ENCODE measurements around the gene TTLL13. TPM values are rescaled to one million over a fixed set of nuclear protein-coding genes. Genes with fewer than 3 reads are reported as not detected.
"Not testable (repeated sequence)": the region's sequence is repeated elsewhere in the genome, so short reads cannot be mapped to it uniquely, and the experiment has no call there.

TTLL13 gene
- total and polyA plus RNA-seq, 7 donors = 0.03 to 0.69 (median 0.08) TPM; not detected in 2

DNA sequence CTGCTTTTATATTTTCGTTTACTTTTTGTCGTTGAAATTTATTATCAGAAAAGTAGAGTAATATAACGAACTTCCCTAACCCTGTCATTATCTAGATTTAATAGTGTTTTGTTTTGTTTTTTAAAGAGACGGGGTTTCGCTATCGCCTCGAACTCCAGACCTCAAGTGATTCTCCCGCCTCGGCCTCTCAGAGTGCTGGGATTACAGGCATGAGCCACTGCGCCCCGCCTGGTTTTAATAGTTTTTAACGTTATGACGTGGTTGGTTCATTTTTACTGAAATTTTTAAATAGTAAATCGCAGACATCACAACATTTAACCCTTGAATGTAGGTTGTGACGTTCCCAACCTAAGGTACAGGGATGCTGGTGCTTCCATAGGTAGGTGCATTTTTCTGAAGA is 17.1 kb downstream of the TTLL13 start:
- intact Hi-C loops (cut with DNase I) = no loop called here
- Histone ChIP-seq H3K4me3 (peak overlapping the region; percentile 92), H3K27ac (peak overlapping the region; percentile 100), H3K36me3 (ENCODE audit: insufficient read depth in 1 of 2, low read depth in 1 of 2) (peaks cover 0 to 45% of the 10 kb centered on the region in 2 donors), H3K27me3 (ENCODE audit: insufficient read depth in 3 of 3, low read length in 2 of 3) (no peaks in the 10 kb centered on the region), H3K4me1 (peaks cover 53% of the 10 kb centered on the region), H3K9me3 (no peaks in the 10 kb centered on the region)
- TF ChIP-seq CTCF (IDR thresholded peaks at IDR 0.05) = no peak
- DNase-seq (no peak), ATAC-seq (no peak)
- WGBS, 3 donors = 9 to 13% (median 10%) methylated on average over 15 of the region's 15 CpGs

- ATAC-seq (no peak), DNase-seq (no peak)
- no peak for TF ChIP-seq CTCF (IDR thresholded peaks at IDR 0.05)
- H3K27ac ChIP-seq = peak overlapping the region; percentile 48
- intact Hi-C loops (cut with DNase I) = no loop called here
- H3K27me3 ChIP-seq (ENCODE audit: insufficient read depth in 3 of 3, low read length in 2 of 3) = no peaks in the 10 kb centered on the region
- peaks cover 71% of the 10 kb centered on the region for H3K4me1 ChIP-seq
- peak overlapping the region; percentile 92 for H3K4me3 ChIP-seq
- WGBS, 3 donors = 32 to 55% (median 47%) methylated on average over 1 of the region's 1 CpG
- peaks cover 0 to 64% of the 10 kb centered on the region in 2 donors for H3K36me3 ChIP-seq (ENCODE audit: insufficient read depth in 1 of 2, low read depth in 1 of 2)
- no peaks in the 10 kb centered on the region for H3K9me3 ChIP-seq
Observed at GRCh38 chr15:90268415-90268814, 19.1 kb downstream of the TTLL13 start.

- TF ChIP-seq CTCF (IDR thresholded peaks at IDR 0.05) = no peak
- no peaks in the 10 kb centered on the region for H3K9me3 ChIP-seq
- no peaks in the 10 kb centered on the region for H3K27me3 ChIP-seq (ENCODE audit: insufficient read depth in 3 of 3, low read length in 2 of 3)
- no peak for DNase-seq
- H3K27ac ChIP-seq = peak overlapping the region; percentile 85
- 43 to 52% (median 46%) methylated on average over 10 of the region's 10 CpGs for WGBS, 3 donors
- H3K36me3 ChIP-seq (ENCODE audit: insufficient read depth in 1 of 2, low read depth in 1 of 2) = peaks cover 5 to 71% of the 10 kb centered on the region in 2 donors
- peak; percentile 75 to 84 (median 83) for ATAC-seq
- peak overlapping the region; percentile 39 for H3K4me3 ChIP-seq
- H3K4me1 ChIP-seq = peaks cover 67% of the 10 kb centered on the region
- intact Hi-C loops (cut with DNase I) = no loop called here
Observed at GRCh38 chr15:90270502-90271150, 21.3 kb downstream of the TTLL13 start.

DNA sequence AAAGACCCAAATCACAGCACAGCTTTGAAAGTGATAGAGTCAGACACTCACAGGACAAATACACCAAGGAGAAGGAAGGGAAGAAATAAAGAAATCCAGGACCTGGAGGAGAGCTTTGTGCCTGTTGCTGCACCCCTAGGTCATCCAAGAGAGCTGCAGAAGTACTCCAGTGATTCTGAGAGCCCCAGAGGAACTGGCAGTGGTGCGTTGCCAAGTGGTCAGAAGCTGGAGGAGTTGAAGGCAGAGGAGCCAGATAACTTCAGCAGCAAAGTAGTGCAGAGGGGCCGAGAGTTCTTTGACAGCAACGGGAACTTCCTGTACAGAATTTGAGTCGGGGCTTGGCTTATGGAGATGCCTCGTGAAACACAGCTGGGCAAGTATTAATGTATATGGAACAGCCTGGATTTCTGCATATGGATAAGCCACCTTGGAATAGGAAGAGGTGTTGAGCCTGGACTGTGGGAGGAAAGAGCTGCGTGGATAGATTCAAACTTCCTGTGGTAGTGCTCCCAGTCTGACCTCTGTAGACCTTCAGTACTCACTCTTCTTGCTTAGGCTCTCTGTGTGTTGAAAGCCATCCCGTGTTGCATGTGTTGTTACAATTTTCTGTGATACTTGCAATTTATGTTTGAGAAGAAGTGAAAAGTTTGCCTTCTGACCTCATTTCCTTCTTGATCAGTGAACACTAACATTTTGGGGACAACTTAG is 22.3 kb downstream of the TTLL13 start:
- intact Hi-C loops (cut with DNase I) = no loop called here
- DNase-seq (no peak), ATAC-seq (peak in 3 of 4 donors; percentile 27 to 55 (median 43))
- Histone ChIP-seq H3K27me3 (ENCODE audit: insufficient read depth in 3 of 3, low read length in 2 of 3) (no peaks in the 10 kb centered on the region), H3K4me3 (peak overlapping the region; percentile 39), H3K4me1 (peaks cover 67% of the 10 kb centered on the region), H3K36me3 (ENCODE audit: insufficient read depth in 1 of 2, low read depth in 1 of 2) (peaks cover 5 to 71% of the 10 kb centered on the region in 2 donors), H3K9me3 (no peaks in the 10 kb centered on the region), H3K27ac (peak overlapping the region; percentile 85)
- TF ChIP-seq CTCF (IDR thresholded peaks at IDR 0.05) = no peak
- WGBS, 3 donors = 36 to 57% (median 40%) methylated on average over 7 of the region's 7 CpGs

- H3K27ac ChIP-seq; H3K9me3 ChIP-seq; H3K4me3 ChIP-seq; intact Hi-C loops (cut with DNase I); ATAC-seq; H3K36me3 ChIP-seq (ENCODE audit: insufficient read depth in 1 of 2, low read depth in 1 of 2); H3K4me1 ChIP-seq; DNase-seq; H3K27me3 ChIP-seq (ENCODE audit: insufficient read depth in 3 of 3, low read length in 2 of 3): not testable (repeated sequence)
- 97 to 98% (median 98%) methylated on average over 12 of the region's 12 CpGs for WGBS, 3 donors
Observed at GRCh38 chr15:90278467-90278866, 29.1 kb downstream of the TTLL13 start.

GRCh38 chr15:90280743-90281142 is 31.4 kb downstream of the TTLL13 start:
- H3K4me1 ChIP-seq; H3K36me3 ChIP-seq (ENCODE audit: insufficient read depth in 1 of 2, low read depth in 1 of 2); H3K4me3 ChIP-seq; H3K27ac ChIP-seq; H3K27me3 ChIP-seq (ENCODE audit: insufficient read depth in 3 of 3, low read length in 2 of 3); DNase-seq; H3K9me3 ChIP-seq; ATAC-seq; intact Hi-C loops (cut with DNase I): not testable (repeated sequence)
- 80 to 94% (median 85%) methylated on average over 5 of the region's 5 CpGs for WGBS, 3 donors

DNA sequence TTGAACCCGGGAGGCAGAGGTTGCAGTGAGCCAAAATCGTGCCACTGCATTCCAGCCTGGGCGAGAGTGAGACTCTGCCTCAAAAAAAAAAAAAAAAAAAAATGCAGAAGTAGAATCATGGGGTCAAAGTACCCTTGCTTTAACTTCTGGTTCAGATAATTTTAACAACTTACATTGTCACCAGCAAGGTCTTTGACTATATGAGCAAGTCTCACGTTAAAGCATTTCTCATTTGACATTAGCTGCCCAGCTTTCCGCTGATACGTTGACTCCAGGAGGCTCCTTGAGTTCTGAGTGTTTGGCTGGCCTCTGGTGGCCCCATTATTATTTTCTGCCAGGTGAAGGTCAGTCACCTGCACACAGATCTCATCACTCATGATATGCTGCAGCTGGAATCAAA is 32.3 kb downstream of the TTLL13 start:
- intact Hi-C loops (cut with DNase I); H3K27me3 ChIP-seq (ENCODE audit: insufficient read depth in 3 of 3, low read length in 2 of 3); ATAC-seq; H3K36me3 ChIP-seq (ENCODE audit: insufficient read depth in 1 of 2, low read depth in 1 of 2); H3K4me1 ChIP-seq; H3K9me3 ChIP-seq; H3K27ac ChIP-seq; DNase-seq; H3K4me3 ChIP-seq: not testable (repeated sequence)
- WGBS, 3 donors = 74 to 80% (median 75%) methylated on average over 6 of the region's 6 CpGs

Measured in psoas muscle (tissue), 8 donors.